Astrocyte (in vitro differentiated cells and primary cell): ENCODE results near the gene HIRA. TPM values are rescaled to one million over a fixed set of nuclear protein-coding genes. Genes with fewer than 3 reads are reported as not detected.
"Not testable (repeated sequence)": the region's sequence is repeated elsewhere in the genome, so short reads cannot be mapped to it uniquely, and the experiment has no call there.

Experiments used
- DNase-seq: peaks from one replicate; pipeline ENCODE4 v3.0.0-alpha.2; 2010; ENCODE audit warnings: low read depth
- FAIRE-seq: peaks from 2 replicates; lab custom pipeline; 2011; peaks lifted over from hg19 to GRCh38; lab: Jason Lieb, UNC
- H2AFZ ChIP-seq: 2 replicates; pipeline ENCODE4 v1.6.0; 2012; ENCODE audit warnings: low read depth, low read length, inconsistent platforms
- H3K27ac ChIP-seq: 2 replicates; pipeline ENCODE4 v1.5.1; 2011; ENCODE audit warnings: low read depth, low read length, inconsistent platforms
- H3K27me3 ChIP-seq: 2 replicates; pipeline ENCODE4 v1.6.0; 2011; ENCODE audit warnings: low read length, inconsistent platforms; ENCODE audit not compliant: insufficient read depth
- H3K36me3 ChIP-seq: 2 replicates; pipeline ENCODE4 v1.5.1; 2011; ENCODE audit warnings: low read length, inconsistent platforms; ENCODE audit not compliant: insufficient read depth
- H3K4me1 ChIP-seq: 2 replicates; pipeline ENCODE4 v1.5.1; 2011; ENCODE audit warnings: low read length, inconsistent platforms; ENCODE audit not compliant: insufficient read depth
- H3K4me2 ChIP-seq: 2 replicates; pipeline ENCODE4 v1.6.0; 2012; ENCODE audit warnings: low read length, inconsistent platforms
- H3K4me3 ChIP-seq: 2 replicates; pipeline ENCODE4 v1.5.1; 2011; ENCODE audit warnings: low read depth, mild to moderate bottlenecking, low read length, inconsistent platforms; ENCODE audit not compliant: insufficient read depth
- H3K79me2 ChIP-seq: 2 replicates; pipeline ENCODE4 v1.6.0; 2012; ENCODE audit warnings: mild to moderate bottlenecking, low read length, inconsistent platforms; ENCODE audit not compliant: insufficient read depth
- H3K9ac ChIP-seq: 2 replicates; pipeline ENCODE4 v1.6.0; 2012; ENCODE audit warnings: mild to moderate bottlenecking, low read length, inconsistent platforms
- H3K9me3 ChIP-seq: 2 replicates; pipeline ENCODE4 v1.5.1; 2012; ENCODE audit warnings: low read depth, mild to moderate bottlenecking, low read length, inconsistent platforms; ENCODE audit not compliant: insufficient read depth
- H4K20me1 ChIP-seq: 2 replicates; pipeline ENCODE4 v1.6.0; 2012; ENCODE audit warnings: low read length, inconsistent platforms; ENCODE audit not compliant: insufficient read depth
- H3K27ac Mint-ChIP-seq: one replicate; pipeline ENCODE4 v1.8.0; 2021; ENCODE audit warnings: mild to moderate bottlenecking, mixed read lengths; ENCODE audit not compliant: unreplicated experiment
- H3K27me3 Mint-ChIP-seq: one replicate; pipeline ENCODE4 v1.8.0; 2021; ENCODE audit warnings: low read depth, mixed read lengths; ENCODE audit not compliant: unreplicated experiment
- H3K36me3 Mint-ChIP-seq: one replicate; pipeline ENCODE4 v1.8.0; 2021; ENCODE audit warnings: low read depth, mixed read lengths; ENCODE audit not compliant: unreplicated experiment
- H3K4me1 Mint-ChIP-seq: one replicate; pipeline ENCODE4 v1.8.0; 2021; ENCODE audit warnings: low read depth, mixed read lengths; ENCODE audit not compliant: unreplicated experiment
- H3K4me3 Mint-ChIP-seq: one replicate; pipeline ENCODE4 v1.8.0; 2021; ENCODE audit warnings: mild to moderate bottlenecking, moderate library complexity, mixed read lengths; ENCODE audit not compliant: unreplicated experiment
- H3K9me3 Mint-ChIP-seq: one replicate; pipeline ENCODE4 v1.8.0; 2021; ENCODE audit warnings: mild to moderate bottlenecking, mixed read lengths; ENCODE audit not compliant: unreplicated experiment
- CTCF ChIP-seq: IDR thresholded peaks from 2 replicates; pipeline ENCODE4 v1.5.1; 2011; ENCODE audit warnings: low read depth, mild to moderate bottlenecking, inconsistent platforms, low read length, moderate library complexity; ENCODE audit not compliant: insufficient read depth
- EZH2 ChIP-seq: IDR thresholded peaks from 2 replicates; pipeline ENCODE4 v1.6.1; 2012; ENCODE audit warnings: mild to moderate bottlenecking, low read length, inconsistent platforms; ENCODE audit not compliant: insufficient read depth
- total RNA-seq: library from RNA; stranded (reverse); gene quantifications from 2 replicates; pipeline ENCODE4 v1.2.1, GENCODE V29; 2021

HIRA gene
- total RNA-seq, 1 donor from 2014 or later, result 31.1 TPM

GRCh38 chr22:19447330-19448075 is 16.0 kb upstream of the HIRA start, which contains the start of gene C22orf39:
TSS of gene C22orf39 (minus strand) at chr22:19447711. CDS start at chr22:19447688, 23 bp downstream.
- no peak for FAIRE-seq
- Histone ChIP-seq H3K9ac (peak within 1 kb of the TSS; percentile 83), H3K27me3 (no peaks in the 10 kb centered on the region), H4K20me1 (peaks cover 38% of the 10 kb centered on the region), H3K36me3 (peaks cover 29% of the 10 kb centered on the region), H3K27ac (peak within 1 kb of the TSS; percentile 61), H3K4me1 (peaks cover 12% of the 10 kb centered on the region), H3K79me2 (peaks cover 50% of the 10 kb centered on the region), H2AFZ (peak within 1 kb of the TSS; percentile 58), H3K9me3 (no peaks in the 10 kb centered on the region), H3K4me3 (peak within 1 kb of the TSS; percentile 63), H3K4me2 (peak within 1 kb of the TSS; percentile 83)
- Mint-ChIP-seq H3K27me3 (no peaks in the 10 kb centered on the region), H3K4me3 (peak within 1 kb of the TSS; percentile 96), H3K9me3 (no peaks in the 10 kb centered on the region), H3K27ac (peak within 1 kb of the TSS; percentile 88), H3K4me1 (peaks cover 13% of the 10 kb centered on the region), H3K36me3 (peaks cover 4% of the 10 kb centered on the region)
- DNase-seq, result peak; percentile 88
- TF ChIP-seq CTCF, result no peak

GRCh38 chr22:19446603-19447329 is 15.2 kb upstream of the HIRA start:
- no peaks in the 10 kb centered on the region for H3K9me3 Mint-ChIP-seq
- H2AFZ ChIP-seq, result peak overlapping the region; percentile 58
- no peaks in the 10 kb centered on the region for H3K27me3 ChIP-seq
- H3K79me2 ChIP-seq, result peaks cover 57% of the 10 kb centered on the region
- peak overlapping the region; percentile 83 for H3K9ac ChIP-seq
- no peaks in the 10 kb centered on the region for H3K27me3 Mint-ChIP-seq
- H4K20me1 ChIP-seq, result peaks cover 45% of the 10 kb centered on the region
- TF ChIP-seq EZH2 (no peak), CTCF (no peak)
- peaks cover 12% of the 10 kb centered on the region for H3K4me1 ChIP-seq
- peak overlapping the region; percentile 88 for H3K27ac Mint-ChIP-seq
- no peaks in the 10 kb centered on the region for H3K9me3 ChIP-seq
- peaks cover 13% of the 10 kb centered on the region for H3K4me1 Mint-ChIP-seq
- peak overlapping the region; percentile 63 for H3K4me3 ChIP-seq
- H3K4me3 Mint-ChIP-seq, result peak overlapping the region; percentile 96
- H3K36me3 Mint-ChIP-seq, result peaks cover 4% of the 10 kb centered on the region
- H3K4me2 ChIP-seq, result peak overlapping the region; percentile 83
- FAIRE-seq (no peak), DNase-seq (no peak)
- H3K36me3 ChIP-seq, result peaks cover 22% of the 10 kb centered on the region
- peak overlapping the region; percentile 61 for H3K27ac ChIP-seq

- H3K36me3 Mint-ChIP-seq, H3K4me3 ChIP-seq, H3K27ac Mint-ChIP-seq, H3K4me2 ChIP-seq, DNase-seq, H3K9ac ChIP-seq, H3K9me3 Mint-ChIP-seq, FAIRE-seq, H3K27ac ChIP-seq, H2AFZ ChIP-seq, H3K9me3 ChIP-seq, H3K27me3 ChIP-seq, H3K27me3 Mint-ChIP-seq: not testable (repeated sequence)
- H4K20me1 ChIP-seq, result peaks cover 55% of the 10 kb centered on the region
- Mint-ChIP-seq H3K4me3 (peak overlapping the region; percentile 75), H3K4me1 (peaks cover 13% of the 10 kb centered on the region)
- peaks cover 12% of the 10 kb centered on the region for H3K4me1 ChIP-seq
- H3K79me2 ChIP-seq, result peaks cover 70% of the 10 kb centered on the region
- peaks cover 14% of the 10 kb centered on the region for H3K36me3 ChIP-seq
These were observed 13.9 kb upstream of the HIRA start for GRCh38 chr22:19445279-19445982.
